Measurements from ENCODE around the gene KRTAP4-8.

DNA sequence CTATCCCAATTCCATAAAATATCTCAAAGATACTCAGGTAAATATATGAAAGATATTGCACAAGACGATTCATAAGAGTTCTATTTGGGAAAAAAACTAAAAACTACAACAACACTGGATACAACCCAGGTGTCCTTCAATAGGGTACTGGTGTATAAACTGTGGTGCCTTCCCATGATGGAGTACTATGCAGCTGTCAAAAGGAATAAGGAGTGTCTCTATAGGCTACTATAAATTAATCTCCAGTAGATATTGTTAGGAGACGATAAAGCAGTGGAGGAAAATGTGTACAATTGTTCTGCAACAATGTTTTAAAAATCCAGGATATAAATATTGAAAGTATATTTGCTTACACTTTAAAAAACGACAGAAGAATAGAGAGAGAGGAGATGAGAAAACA, 28.5 kb upstream of the KRTAP4-8 start:
- TF ChIP-seq, protein P1, sequence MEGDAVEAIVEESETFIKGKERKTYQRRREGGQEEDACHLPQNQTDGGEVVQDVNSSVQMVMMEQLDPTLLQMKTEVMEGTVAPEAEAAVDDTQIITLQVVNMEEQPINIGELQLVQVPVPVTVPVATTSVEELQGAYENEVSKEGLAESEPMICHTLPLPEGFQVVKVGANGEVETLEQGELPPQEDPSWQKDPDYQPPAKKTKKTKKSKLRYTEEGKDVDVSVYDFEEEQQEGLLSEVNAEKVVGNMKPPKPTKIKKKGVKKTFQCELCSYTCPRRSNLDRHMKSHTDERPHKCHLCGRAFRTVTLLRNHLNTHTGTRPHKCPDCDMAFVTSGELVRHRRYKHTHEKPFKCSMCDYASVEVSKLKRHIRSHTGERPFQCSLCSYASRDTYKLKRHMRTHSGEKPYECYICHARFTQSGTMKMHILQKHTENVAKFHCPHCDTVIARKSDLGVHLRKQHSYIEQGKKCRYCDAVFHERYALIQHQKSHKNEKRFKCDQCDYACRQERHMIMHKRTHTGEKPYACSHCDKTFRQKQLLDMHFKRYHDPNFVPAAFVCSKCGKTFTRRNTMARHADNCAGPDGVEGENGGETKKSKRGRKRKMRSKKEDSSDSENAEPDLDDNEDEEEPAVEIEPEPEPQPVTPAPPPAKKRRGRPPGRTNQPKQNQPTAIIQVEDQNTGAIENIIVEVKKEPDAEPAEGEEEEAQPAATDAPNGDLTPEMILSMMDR (conservative IDR thresholded peaks at IDR 0.05 in 1 of 2, IDR thresholded peaks at IDR 0.05 in 1 of 2; ENCODE audit: extremely low read depth in 1 of 2, insufficient read depth in 1 of 2, low read depth in 1 of 2, low read length in 2 of 2), result no peak
- no peak for TF ChIP-seq EZH2 (IDR thresholded peaks at IDR 0.05; ENCODE audit: borderline replicate concordance, low read length)
